ENCODE results near the gene NOX1.

- no peak for TF ChIP-seq CTCF (optimal IDR thresholded peaks at IDR 0.05 in 1 of 3, IDR thresholded peaks at IDR 0.05 in 1 of 3, conservative IDR thresholded peaks at IDR 0.05 in 1 of 3; ENCODE audit: extremely low read depth in 1 of 3, insufficient read depth in 2 of 3, low read length in 3 of 3)
- no peak for TF ChIP-seq EZH2 (IDR thresholded peaks at IDR 0.05; ENCODE audit: low read length)
Measured at GRCh38 chrX:100871594-100872560, 2.3 kb downstream of the NOX1 start.
